T-cell (primary cell): Measurements from ENCODE around the gene RMDN3. TPM values are rescaled to one million over a fixed set of nuclear protein-coding genes. Genes with fewer than 3 reads are reported as not detected.
A peak's percentile ranks its signal among the peaks of the same experiment; 100 is the strongest.

Experiments
- ATAC-seq, 4 experiments: fragments of 200-7000 bp in 3 of 4; fragments of 150-1000 bp in 1 of 4; cut with Tn5 transposase; replicated peaks in 1 of 4; 1 replicate in 3 of 4; 2 replicates in 1 of 4; pipeline ENCODE4 v1.10.0; 2021; ENCODE audit warnings: moderate library complexity in 3 of 4, mild to moderate bottlenecking in 2 of 4, moderate number of reproducible peaks in 1 of 4
- CTCF ChIA-PET, 2 donors: fragments of 300-600 bp; sonication (Branson Sonifier 250); formaldehyde crosslinking; loops; one replicate each; lab custom pipeline; 2022; ENCODE audit warnings: antibody characterized with exemption in 2 of 2; lab: Charles Lee
- POLR2A ChIA-PET, 2 donors: fragments of 300-600 bp; sonication (Branson Sonifier 250); formaldehyde crosslinking; loops; one replicate each; lab custom pipeline; 2022; ENCODE audit warnings: antibody characterized with exemption in 2 of 2; lab: Charles Lee
- DNase-seq, 35 experiments: peaks; one replicate each; pipeline versions ENCODE4 v3.0.0 to v3.0.0-alpha.2; 2013 to 2023
- H3K27ac ChIP-seq: one replicate; pipeline ENCODE4 v1.5.1; 2013; ENCODE audit warnings: low read length
- H3K27me3 ChIP-seq, 2 experiments: replicated peaks in 1 of 2; 1 replicate in 1 of 2; 2 replicates in 1 of 2; pipeline versions ENCODE4 v1.6.1 to v1.7.0; 2013; ENCODE audit warnings: low read length in 1 of 2, mixed read lengths in 1 of 2; ENCODE audit not compliant: control insufficient read depth in 2 of 2, insufficient read depth in 2 of 2; ENCODE audit errors: extremely low read depth in 1 of 2
- H3K36me3 ChIP-seq, 2 donors: 1 replicate in 1 of 2; 2 replicates in 1 of 2; pipeline versions ENCODE4 v1.6.1 to v1.7.0; 2013; ENCODE audit warnings: low read length in 1 of 2; ENCODE audit not compliant: control insufficient read depth in 2 of 2, insufficient read depth in 1 of 2; ENCODE audit errors: extremely low read depth in 1 of 2
- H3K4me1 ChIP-seq, 2 experiments: 1 replicate in 1 of 2; 2 replicates in 1 of 2; pipeline versions ENCODE4 v1.6.1 to v1.7.0; 2013; ENCODE audit warnings: low read length in 2 of 2, mixed read lengths in 1 of 2; ENCODE audit not compliant: insufficient read depth in 2 of 2, control insufficient read depth in 1 of 2; ENCODE audit errors: extremely low read depth in 1 of 2
- H3K4me3 ChIP-seq, 2 donors: 1 replicate in 1 of 2; 2 replicates in 1 of 2; pipeline versions ENCODE4 v1.5.1 to v1.7.0; 2013; ENCODE audit warnings: mild to moderate bottlenecking in 2 of 2, low read length in 1 of 2, moderate library complexity in 1 of 2; ENCODE audit not compliant: control insufficient read depth in 1 of 2; ENCODE audit errors: extremely low read depth in 1 of 2
- H3K9me3 ChIP-seq: 2 replicates; pipeline ENCODE4 v1.7.0; 2013
- H3K27ac Mint-ChIP-seq, 2 donors: one replicate each; pipeline ENCODE4 v1.8.0; 2020 to 2021; ENCODE audit warnings: mild to moderate bottlenecking in 2 of 2, mixed read lengths in 2 of 2
- H3K27me3 Mint-ChIP-seq, 2 donors: one replicate each; pipeline ENCODE4 v1.8.0; 2021 to 2022; ENCODE audit warnings: mixed read lengths in 2 of 2
- H3K36me3 Mint-ChIP-seq: one replicate; pipeline ENCODE4 v1.8.0; 2021; ENCODE audit warnings: mixed read lengths
- H3K4me1 Mint-ChIP-seq, 3 donors: one replicate each; pipeline ENCODE4 v1.8.0; 2020 to 2022; ENCODE audit warnings: mixed read lengths in 3 of 3, mild to moderate bottlenecking in 1 of 3
- H3K4me3 Mint-ChIP-seq, 3 donors: one replicate each; pipeline ENCODE4 v1.8.0; 2020 to 2022; ENCODE audit warnings: mild to moderate bottlenecking in 3 of 3, mixed read lengths in 3 of 3, moderate library complexity in 3 of 3
- H3K9me3 Mint-ChIP-seq, 3 donors: one replicate each; pipeline ENCODE4 v1.8.0; 2020 to 2022; ENCODE audit warnings: mixed read lengths in 3 of 3
- WGBS: methylation state at CpG from one replicate; pipeline ENCODE4 v1.1.5; 2013; ENCODE audit warnings: missing lambda C conversion rate; ENCODE audit not compliant: insufficient coverage; 5-methylcytosine and 5-hydroxymethylcytosine counted together
- total RNA-seq, 35 experiments: library from RNA in 6 of 35; stranded (reverse) in 6 of 35; fragments of 120-200 nt in 1 of 35; gene quantifications; one replicate each; pipeline versions ENCODE4 v1.2.1 to v1.2.4 and lab custom pipeline; 2013 to 2026

Gene RMDN3
- total RNA-seq, 5 donors from 2014 or later (not counting 1 experiment from before 2014, with no cell fraction given), result 23.9 to 32.3 (median 26.9) TPM

DNA sequence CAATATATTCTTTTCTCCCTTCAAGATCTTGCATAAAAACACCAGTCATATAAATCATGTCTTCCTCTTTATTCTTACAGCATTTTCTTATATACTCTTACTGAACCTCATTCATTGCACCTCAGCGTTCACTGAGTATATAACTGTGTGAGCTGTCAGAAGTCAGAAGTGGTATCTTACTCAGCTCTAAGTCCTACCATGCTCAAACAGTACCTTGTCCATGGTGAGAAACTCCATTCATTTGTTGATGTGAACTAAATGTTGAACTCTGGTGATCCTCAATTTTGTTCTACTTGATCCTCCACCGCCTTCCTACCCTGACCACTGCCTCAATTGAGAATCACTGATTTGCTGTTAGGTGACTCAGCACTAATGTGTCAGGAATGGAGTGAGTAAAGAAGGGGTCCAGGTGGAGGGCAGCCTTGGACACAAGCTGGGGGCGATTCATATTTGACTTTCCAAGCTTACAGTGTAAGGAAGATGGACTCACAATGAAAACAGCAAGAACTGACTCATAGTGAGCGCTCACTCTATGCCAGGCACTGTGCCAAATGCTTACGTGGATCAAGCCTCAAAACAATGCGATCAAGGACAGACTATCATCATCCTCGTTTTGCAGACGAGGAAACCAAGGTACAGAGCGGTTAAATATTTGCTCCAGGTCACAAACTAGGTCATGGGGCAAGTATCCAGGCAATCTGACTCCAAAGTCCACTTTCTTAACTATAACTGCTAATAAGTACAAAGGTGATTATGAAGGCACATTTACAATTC lies 38.3 kb upstream of the RMDN3 start:
- CTCF ChIA-PET, result interaction anchor here in 1 of 2 donors (0.6 to 0.7 kb wide), 2 partner anchors 90 to 242 kb away, joined by 3 to 9 read pairs; no protein-coding TSS in a partner anchor
- no peak overlapping the region for H3K27ac Mint-ChIP-seq
- no peaks in the 10 kb centered on the region for H3K9me3 Mint-ChIP-seq
- H3K36me3 Mint-ChIP-seq, result peaks cover 25% of the 10 kb centered on the region
- Histone ChIP-seq H3K27ac (no peak overlapping the region), H3K36me3 (peaks cover 0 to 16% of the 10 kb centered on the region in 2 donors), H3K9me3 (no peaks in the 10 kb centered on the region), H3K4me1 (peaks cover 0 to 5% of the 10 kb centered on the region in 2 experiments), H3K27me3 (no peaks in the 10 kb centered on the region), H3K4me3 (no peak overlapping the region)
- POLR2A ChIA-PET, result interaction anchor here in 1 of 2 donors (0.7 kb wide), 1 partner anchor 1318 kb away, joined by 10 read pairs; no protein-coding TSS in a partner anchor
- no peak for ATAC-seq
- WGBS, result 64% methylated on average over 7 of the region's 9 CpGs
- no peaks in the 10 kb centered on the region for H3K27me3 Mint-ChIP-seq
- H3K4me3 Mint-ChIP-seq, result no peak overlapping the region
- peaks cover 18 to 31% (median 25%) of the 10 kb centered on the region in 3 donors for H3K4me1 Mint-ChIP-seq
- DNase-seq, result no peak

DNA sequence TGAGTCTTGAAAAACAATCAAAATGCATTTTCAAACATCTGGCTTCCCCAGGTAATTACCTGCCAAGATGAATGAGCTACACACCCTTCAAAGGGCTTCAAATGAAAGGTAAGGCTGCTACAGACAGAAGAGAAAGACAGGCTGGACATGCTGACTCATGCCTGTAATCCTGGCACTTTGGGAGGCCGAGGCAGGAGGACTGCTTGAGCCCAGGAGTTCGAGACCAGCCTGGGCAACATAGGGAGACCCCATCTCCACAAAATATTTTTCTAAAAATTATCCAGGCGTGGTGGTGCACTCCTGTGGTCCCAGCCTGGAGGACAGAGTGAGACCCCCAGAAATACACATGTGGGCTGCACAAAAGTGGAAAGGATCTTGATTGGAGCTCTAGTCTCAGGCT lies 37.3 kb upstream of the RMDN3 start:
- no peak overlapping the region for H3K4me3 ChIP-seq
- CTCF ChIA-PET, result interaction anchor here in 1 of 2 donors (0.7 kb wide), 1 partner anchor 27 kb away, joined by 5 read pairs; no protein-coding TSS in a partner anchor
- Mint-ChIP-seq H3K9me3 (no peaks in the 10 kb centered on the region), H3K27ac (no peak overlapping the region), H3K27me3 (no peaks in the 10 kb centered on the region), H3K4me3 (no peak overlapping the region), H3K4me1 (peaks cover 21 to 35% (median 27%) of the 10 kb centered on the region in 3 donors), H3K36me3 (peaks cover 20% of the 10 kb centered on the region)
- no peak overlapping the region for H3K27ac ChIP-seq
- H3K9me3 ChIP-seq, result no peaks in the 10 kb centered on the region
- no CpG with 5 or more reads among the region's 3 CpGs for WGBS
- ATAC-seq (no peak), DNase-seq (no peak)
- POLR2A ChIA-PET, result interaction anchor here in 1 of 2 donors (0.6 kb wide), 1 partner anchor 125 kb away, joined by 3 read pairs; no protein-coding TSS in a partner anchor
- peaks cover 0 to 15% of the 10 kb centered on the region in 2 experiments for H3K4me1 ChIP-seq
- H3K36me3 ChIP-seq, result peaks cover 0 to 16% of the 10 kb centered on the region in 2 donors
- no peaks in the 10 kb centered on the region for H3K27me3 ChIP-seq

DNA sequence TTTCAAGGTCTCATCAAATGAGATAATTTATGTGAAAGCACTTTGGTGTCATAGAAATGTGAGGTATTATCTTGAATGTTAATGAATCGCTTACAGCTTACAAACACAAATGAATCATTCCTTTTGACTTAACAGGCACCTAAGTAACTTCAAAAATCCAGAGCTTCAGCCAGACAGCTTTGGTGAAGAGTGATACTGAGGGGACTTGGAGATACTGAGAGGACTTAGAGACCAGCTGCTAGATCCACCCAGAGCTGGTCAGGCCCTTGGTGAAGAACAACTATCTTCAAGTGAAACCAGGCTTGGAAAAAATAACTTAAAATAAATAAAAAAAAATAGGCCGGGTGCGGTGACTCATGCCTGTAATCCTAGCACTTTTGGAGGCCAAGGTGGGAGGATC lies 35.7 kb upstream of the RMDN3 start:
- H3K4me1 Mint-ChIP-seq, result peaks cover 23 to 38% (median 27%) of the 10 kb centered on the region in 3 donors
- H3K27me3 ChIP-seq, result no peaks in the 10 kb centered on the region
- peaks cover 14% of the 10 kb centered on the region for H3K36me3 Mint-ChIP-seq
- H3K4me3 Mint-ChIP-seq, result no peak overlapping the region
- POLR2A ChIA-PET, result no interaction called here
- H3K27ac Mint-ChIP-seq, result no peak overlapping the region
- H3K9me3 Mint-ChIP-seq, result no peaks in the 10 kb centered on the region
- ATAC-seq, result no peak
- peaks cover 0 to 13% of the 10 kb centered on the region in 2 donors for H3K36me3 ChIP-seq
- CTCF ChIA-PET, result no interaction called here
- no peaks in the 10 kb centered on the region for H3K27me3 Mint-ChIP-seq
- no CpG with 5 or more reads among the region's 3 CpGs for WGBS
- no peak overlapping the region for H3K27ac ChIP-seq
- H3K4me3 ChIP-seq, result no peak overlapping the region
- no peak for DNase-seq
- H3K9me3 ChIP-seq, result no peaks in the 10 kb centered on the region
- peaks cover 3 to 22% of the 10 kb centered on the region in 2 experiments for H3K4me1 ChIP-seq

DNA sequence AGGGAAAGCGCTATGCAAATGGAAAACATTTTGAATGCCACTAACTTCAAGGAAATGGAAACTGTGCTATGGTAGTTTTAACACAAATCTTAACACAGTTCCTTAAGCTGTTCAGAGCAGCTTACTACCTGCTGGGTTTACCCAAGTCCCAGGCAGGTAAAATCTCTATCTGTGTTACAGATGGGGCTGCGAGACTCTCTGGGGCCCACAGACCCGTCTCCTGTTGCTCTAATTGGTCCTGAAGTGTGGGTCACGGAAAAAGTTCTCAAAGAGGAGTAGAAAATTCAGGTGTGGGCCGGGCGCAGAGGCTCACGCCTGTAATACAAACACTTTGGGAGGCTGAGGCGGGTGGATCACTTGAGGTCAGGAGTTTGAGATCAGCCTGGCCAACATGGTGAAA lies 34.9 kb upstream of the RMDN3 start:
- peaks cover 23 to 35% (median 23%) of the 10 kb centered on the region in 3 donors for H3K4me1 Mint-ChIP-seq

DNA sequence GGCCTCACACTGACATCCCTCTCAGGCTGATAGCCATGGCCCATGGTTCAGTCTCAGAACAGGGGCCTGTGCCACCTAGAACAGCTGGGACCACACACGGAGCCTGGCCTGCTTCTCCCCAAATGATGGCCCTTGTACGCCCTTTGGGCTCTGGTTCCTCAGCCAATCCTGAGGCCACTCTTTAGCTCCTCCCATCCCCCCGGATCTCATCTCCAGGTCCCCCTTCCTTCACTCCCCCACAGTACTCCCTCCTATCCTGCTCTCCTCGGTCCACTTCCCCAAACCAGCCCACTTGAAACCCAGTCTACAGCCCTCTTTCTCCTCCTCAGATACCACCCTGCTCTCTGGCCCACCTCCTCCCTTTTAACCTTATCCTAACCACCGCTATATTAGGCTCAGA lies 34.1 kb upstream of the RMDN3 start:
- Mint-ChIP-seq H3K4me1 (peaks cover 23 to 35% (median 23%) of the 10 kb centered on the region in 3 donors), H3K27ac (no peak overlapping the region), H3K4me3 (peak overlapping the region in 1 of 3 donors; percentile 3), H3K36me3 (peaks cover 14% of the 10 kb centered on the region), H3K9me3 (no peaks in the 10 kb centered on the region), H3K27me3 (no peaks in the 10 kb centered on the region)
- peaks cover 0 to 13% of the 10 kb centered on the region in 2 donors for H3K36me3 ChIP-seq
- no peaks in the 10 kb centered on the region for H3K27me3 ChIP-seq
- 97% methylated on average over 5 of the region's 5 CpGs for WGBS
- H3K27ac ChIP-seq, result no peak overlapping the region
- ChIA-PET CTCF (no interaction called here), POLR2A (interaction anchor here in 1 of 2 donors (0.7 kb wide), 1 partner anchor 276 kb away, joined by 4 read pairs; no protein-coding TSS in a partner anchor)
- DNase-seq, result no peak
- peaks cover 3 to 22% of the 10 kb centered on the region in 2 experiments for H3K4me1 ChIP-seq
- H3K4me3 ChIP-seq, result no peak overlapping the region
- no peaks in the 10 kb centered on the region for H3K9me3 ChIP-seq
- ATAC-seq, result no peak

More for the DNA sequence above, 34.9 kb upstream of the RMDN3 start:
- Histone ChIP-seq H3K36me3 (peaks cover 0 to 13% of the 10 kb centered on the region in 2 donors), H3K4me3 (no peak overlapping the region), H3K27me3 (no peaks in the 10 kb centered on the region), H3K9me3 (no peaks in the 10 kb centered on the region), H3K27ac (no peak overlapping the region), H3K4me1 (peaks cover 3 to 22% of the 10 kb centered on the region in 2 experiments)
- no peaks in the 10 kb centered on the region for H3K9me3 Mint-ChIP-seq
- H3K27me3 Mint-ChIP-seq, result no peaks in the 10 kb centered on the region
- no peak for ATAC-seq
- H3K27ac Mint-ChIP-seq, result no peak overlapping the region
- POLR2A ChIA-PET, result no interaction called here
- CTCF ChIA-PET, result interaction anchor here in 1 of 2 donors (0.6 kb wide), 1 partner anchor 93 kb away, joined by 7 read pairs; no protein-coding TSS in a partner anchor
- peaks cover 14% of the 10 kb centered on the region for H3K36me3 Mint-ChIP-seq
- no peak overlapping the region for H3K4me3 Mint-ChIP-seq
- no peak for DNase-seq
- 96% methylated on average over 5 of the region's 8 CpGs for WGBS

DNA sequence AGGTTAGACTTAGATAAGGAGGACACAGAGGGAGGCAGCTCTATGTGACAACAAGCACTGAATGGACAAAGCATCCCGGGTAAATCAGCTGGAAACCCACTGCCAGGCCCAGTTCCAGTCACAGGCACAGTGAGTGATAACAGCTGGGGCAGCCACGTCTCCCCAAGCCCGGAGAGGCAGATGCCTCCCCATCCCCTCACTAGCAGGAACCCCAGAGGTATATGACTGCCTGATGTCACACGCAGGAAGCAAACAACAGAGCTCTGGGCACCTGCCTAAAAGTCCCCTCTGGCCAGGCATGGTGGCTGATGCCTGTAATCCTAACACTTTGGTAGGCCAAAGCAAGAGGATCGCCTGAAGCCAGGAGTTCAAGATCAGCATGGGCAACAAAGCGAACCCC lies 32.9 kb upstream of the RMDN3 start:
- DNase-seq, result no peak
- H3K4me3 ChIP-seq, result no peak overlapping the region
- no peaks in the 10 kb centered on the region for H3K27me3 ChIP-seq
- peaks cover 0 to 9% of the 10 kb centered on the region in 2 donors for H3K36me3 ChIP-seq
- 82% methylated on average over 5 of the region's 6 CpGs for WGBS
- Mint-ChIP-seq H3K36me3 (peaks cover 6% of the 10 kb centered on the region), H3K9me3 (no peaks in the 10 kb centered on the region), H3K27me3 (no peaks in the 10 kb centered on the region), H3K4me1 (peaks cover 23 to 27% (median 23%) of the 10 kb centered on the region in 3 donors), H3K27ac (no peak overlapping the region), H3K4me3 (no peak overlapping the region)
- peaks cover 3 to 22% of the 10 kb centered on the region in 2 experiments for H3K4me1 ChIP-seq
- peak in 1 of 4 experiments; percentile 22 for ATAC-seq
- ChIA-PET CTCF (interaction anchor here (0.6 to 1.6 kb wide), 4 partner anchors 19 to 176 kb away, joined by 3 to 5 read pairs (median 4); partner anchors contain the start of genes DNAJC17 (in 1 of the 2), RAD51 (in 1 of the 2) and ZFYVE19 (in 1 of the 2)), POLR2A (interaction anchor here in 1 of 2 donors (0.6 kb wide), 2 partner anchors 13 to 831 kb away, joined by 3 read pairs; no protein-coding TSS in a partner anchor)
- no peaks in the 10 kb centered on the region for H3K9me3 ChIP-seq
- peak overlapping the region; percentile 30 for H3K27ac ChIP-seq
